Astrocyte (in vitro differentiated cells and primary cell): Measurements from ENCODE around the gene DHX58.

Experiments used
- EZH2 ChIP-seq: IDR thresholded peaks from 2 replicates; pipeline ENCODE4 v1.6.1; 2012; ENCODE audit warnings: mild to moderate bottlenecking, low read length, inconsistent platforms; ENCODE audit not compliant: insufficient read depth
- TF ChIP-seq, protein P1 (sequence below): IDR thresholded peaks from 2 replicates; pipeline ENCODE4 v1.5.1; 2011; ENCODE audit warnings: low read depth, mild to moderate bottlenecking, inconsistent platforms, low read length, moderate library complexity; ENCODE audit not compliant: insufficient read depth

- TF ChIP-seq, protein P1, sequence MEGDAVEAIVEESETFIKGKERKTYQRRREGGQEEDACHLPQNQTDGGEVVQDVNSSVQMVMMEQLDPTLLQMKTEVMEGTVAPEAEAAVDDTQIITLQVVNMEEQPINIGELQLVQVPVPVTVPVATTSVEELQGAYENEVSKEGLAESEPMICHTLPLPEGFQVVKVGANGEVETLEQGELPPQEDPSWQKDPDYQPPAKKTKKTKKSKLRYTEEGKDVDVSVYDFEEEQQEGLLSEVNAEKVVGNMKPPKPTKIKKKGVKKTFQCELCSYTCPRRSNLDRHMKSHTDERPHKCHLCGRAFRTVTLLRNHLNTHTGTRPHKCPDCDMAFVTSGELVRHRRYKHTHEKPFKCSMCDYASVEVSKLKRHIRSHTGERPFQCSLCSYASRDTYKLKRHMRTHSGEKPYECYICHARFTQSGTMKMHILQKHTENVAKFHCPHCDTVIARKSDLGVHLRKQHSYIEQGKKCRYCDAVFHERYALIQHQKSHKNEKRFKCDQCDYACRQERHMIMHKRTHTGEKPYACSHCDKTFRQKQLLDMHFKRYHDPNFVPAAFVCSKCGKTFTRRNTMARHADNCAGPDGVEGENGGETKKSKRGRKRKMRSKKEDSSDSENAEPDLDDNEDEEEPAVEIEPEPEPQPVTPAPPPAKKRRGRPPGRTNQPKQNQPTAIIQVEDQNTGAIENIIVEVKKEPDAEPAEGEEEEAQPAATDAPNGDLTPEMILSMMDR = no peak
- TF ChIP-seq EZH2 = no peak
These were observed 49.8 kb downstream of the DHX58 start for GRCh38 chr17:42062681-42063080.
